PC-3 (cell line): ENCODE measurements around the gene KIR3DL2. TPM values are rescaled to one million over a fixed set of nuclear protein-coding genes. Genes with fewer than 3 reads are reported as not detected.
"Not testable (repeated sequence)": the region's sequence is repeated elsewhere in the genome, so short reads cannot be mapped to it uniquely, and the experiment has no call there.

Experiments used
- ATAC-seq: fragments of 200-7000 bp; cut with Tn5 transposase; 2 replicates; pipeline ENCODE4 v1.9.1; 2020; ENCODE audit warnings: mild to moderate bottlenecking, moderate library complexity
- Bru-seq: library from RNA; stranded (reverse); fragments of 400-500 nt; gene quantifications from one replicate; lab custom pipeline; 2021; lab: Mats Ljungman, UMichigan
- BruChase-seq, 2 experiments: library from RNA; stranded (reverse); fragments of 400-500 nt; gene quantifications; one replicate each; lab custom pipeline; 2021; lab: Mats Ljungman, UMichigan
- BruUV-seq: library from RNA; stranded (reverse); fragments of 400-500 nt; replicated peaks from 2 replicates; lab custom pipeline; 2021; lab: Mats Ljungman, UMichigan
- CTCF ChIA-PET: fragments of 300-600 bp; sonication (Branson Sonifier 250); formaldehyde crosslinking; loops from one replicate; lab custom pipeline; 2022; ENCODE audit warnings: antibody characterized with exemption; lab: Charles Lee
- POLR2A ChIA-PET: fragments of 300-600 bp; sonication (Branson Sonifier 250); formaldehyde crosslinking; loops from one replicate; lab custom pipeline; 2022; ENCODE audit warnings: antibody characterized with exemption; ENCODE audit not compliant: unreplicated experiment; lab: Charles Lee
- DNase-seq: peaks from one replicate; pipeline ENCODE4 v3.0.0-alpha.2; 2015
- H2AFZ ChIP-seq: fragments of 300-600 bp; sonication (generic); 2 replicates; pipeline ENCODE4 v1.6.0; 2016; ENCODE audit warnings: antibody characterized with exemption, low read length
- H3F3A ChIP-seq: fragments of 300-600 bp; sonication (generic); one replicate; pipeline ENCODE4 v1.6.0; 2017; ENCODE audit warnings: antibody characterized with exemption, low read length, control low read depth, mild to moderate bottlenecking; ENCODE audit not compliant: unreplicated experiment
- H3K27ac ChIP-seq: fragments of 300-600 bp; sonication (generic); 2 replicates; pipeline ENCODE4 v1.5.1; 2016; ENCODE audit warnings: mild to moderate bottlenecking, low read length
- H3K27me3 ChIP-seq: fragments of 300-600 bp; sonication (generic); 2 replicates; pipeline ENCODE4 v1.6.1; 2016; ENCODE audit warnings: low read length, mixed read lengths
- H3K36me3 ChIP-seq: fragments of 300-600 bp; sonication (generic); 2 replicates; pipeline ENCODE4 v1.6.1; 2016; ENCODE audit warnings: low read depth, mixed run types, low read length, mixed read lengths
- H3K4me1 ChIP-seq: fragments of 300-600 bp; sonication (generic); 2 replicates; pipeline ENCODE4 v1.5.1; 2016; ENCODE audit warnings: low read length; ENCODE audit not compliant: insufficient read depth
- H3K4me2 ChIP-seq: fragments of 300-600 bp; sonication (generic); 2 replicates; pipeline ENCODE4 v1.6.0; 2016; ENCODE audit warnings: low read length
- H3K4me3 ChIP-seq: fragments of 300-600 bp; sonication (generic); 2 replicates; pipeline ENCODE4 v1.5.1; 2016; ENCODE audit warnings: mild to moderate bottlenecking, low read length, mixed read lengths
- H3K79me2 ChIP-seq: fragments of 300-600 bp; sonication (generic); 2 replicates; pipeline ENCODE4 v1.6.1; 2017; ENCODE audit warnings: low read length, mixed read lengths
- H3K9ac ChIP-seq: fragments of 300-600 bp; sonication (generic); 2 replicates; pipeline ENCODE4 v1.6.0; 2016; ENCODE audit warnings: mild to moderate bottlenecking, low read length
- H3K9me2 ChIP-seq: fragments of 300-600 bp; sonication (generic); replicated peaks from 2 replicates; pipeline ENCODE4 v1.6.1; 2016; ENCODE audit warnings: mixed run types, low read length, mixed read lengths
- H3K9me3 ChIP-seq: fragments of 300-600 bp; sonication (generic); 2 replicates; pipeline ENCODE4 v1.6.1; 2016; ENCODE audit warnings: low read length, mixed read lengths
- H4K20me1 ChIP-seq: fragments of 300-600 bp; sonication (generic); 2 replicates; pipeline ENCODE4 v1.6.1; 2016; ENCODE audit warnings: low read length, mixed read lengths
- EZH2 ChIP-seq: fragments of 300-600 bp; sonication (generic); IDR thresholded peaks from one replicate; pipeline ENCODE4 v1.6.1; 2017; ENCODE audit warnings: antibody characterized with exemption, mild to moderate bottlenecking, low read length; ENCODE audit not compliant: unreplicated experiment
- EZH2phosphoT487 ChIP-seq: fragments of 300-600 bp; sonication (generic); IDR thresholded peaks from 2 replicates; pipeline ENCODE4 v1.6.1; 2018; ENCODE audit warnings: mild to moderate bottlenecking, antibody characterized with exemption, low read length, borderline replicate concordance
- intact Hi-C: fragments of 100-400 bp; cut with micrococcal nuclease; formaldehyde crosslinking; loops from 2 replicates; pipeline ENCODE4 v1.9.0; 2023
- long read RNA-seq: library from polyadenylated mRNA; unstranded; transcript quantifications from one replicate; pipeline ENCODE4 v2.0.0, GENCODE V29; 2021; ENCODE audit not compliant: unreplicated experiment
- total RNA-seq: library from RNA; depleted of rRNA; stranded (reverse); fragments of >200 nt; gene quantifications from 2 replicates; pipeline ENCODE4 v1.2.3, GENCODE V29; 2014; rRNA removed
- TF ChIP-seq, protein P1 (sequence below): fragments of 300-600 bp; sonication (generic); conservative IDR thresholded peaks from 2 replicates; pipeline ENCODE4 v1.5.1; 2017; ENCODE audit warnings: antibody characterized with exemption, low read depth, mild to moderate bottlenecking, low read length

The KIR3DL2 gene
- total RNA-seq, result not detected in 2 replicates
- Bru-seq, nascent RNA, result not detected
- BruChase-seq, experiment 1, labeled RNA remaining after a 6-hour chase, result not detected
- percentile 2 among the genes with signal in this experiment for BruChase-seq, experiment 2, labeled RNA remaining after a 2-hour chase
- long read RNA-seq, result 0 reads

- intact Hi-C loops, BruUV-seq, H3K4me3 ChIP-seq, H4K20me1 ChIP-seq, ATAC-seq, DNase-seq, H2AFZ ChIP-seq, H3K4me2 ChIP-seq, H3F3A ChIP-seq, POLR2A ChIA-PET, H3K9me3 ChIP-seq, H3K79me2 ChIP-seq, H3K36me3 ChIP-seq, H3K4me1 ChIP-seq, H3K9me2 ChIP-seq, H3K9ac ChIP-seq, CTCF ChIA-PET, H3K27ac ChIP-seq: not testable (repeated sequence)
- H3K27me3 ChIP-seq, result peaks cover 43% of the 10 kb centered on the region
Observed at GRCh38 chr19:54850061-54850640, at the start of gene KIR3DL2. Gene KIR3DL2, plus strand, starts transcription at chr19:54850443. Its CDS starts 33 bp downstream, at chr19:54850476.

DNA sequence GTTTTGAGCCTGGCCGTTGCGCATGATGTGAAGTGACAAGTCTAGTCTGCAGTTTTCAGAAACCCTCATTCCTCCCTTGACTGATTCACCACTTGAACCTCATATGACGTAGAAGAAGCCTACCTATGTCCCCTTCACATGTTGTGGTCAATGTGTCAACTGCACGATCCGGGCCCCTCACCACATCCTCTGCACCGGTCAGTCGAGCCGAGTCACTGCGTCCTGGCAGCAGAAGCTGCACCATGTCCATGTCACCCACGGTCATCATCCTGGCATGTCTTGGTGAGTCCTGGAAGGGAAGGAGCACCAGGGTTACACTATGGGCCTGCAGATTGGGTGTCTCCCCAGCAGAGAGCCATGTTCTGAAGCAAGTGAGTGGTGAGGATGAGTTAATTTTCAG, 46.8 kb upstream of the KIR3DL2 start, which contains the start of gene KIR2DL4:
TSS of gene KIR2DL4 (plus strand) at position 201 of the 400 bp plus-strand sequence. CDS start at position 243, 42 bp downstream.
- BruUV-seq, result no TSS peak
- no peak for ATAC-seq
- ChIA-PET CTCF (no interaction called here), POLR2A (no interaction called here)
- H3K27me3 ChIP-seq, result peaks cover 70% of the 10 kb centered on the region
- H3K36me3 ChIP-seq, result no peaks in the 10 kb centered on the region
- no peak within 1 kb of the TSS for H3K4me3 ChIP-seq
- no peak within 1 kb of the TSS for H3K27ac ChIP-seq
- H3K9me3 ChIP-seq, result peaks cover 5% of the 10 kb centered on the region; the same call in 1 of the 2 replicates
- no peak within 1 kb of the TSS for H3K4me2 ChIP-seq
- no peak for DNase-seq
- H3K79me2 ChIP-seq, result no peaks in the 10 kb centered on the region
- no peaks in the 10 kb centered on the region for H3K4me1 ChIP-seq
- no peaks in the 10 kb centered on the region for H4K20me1 ChIP-seq
- TF ChIP-seq, protein P1, sequence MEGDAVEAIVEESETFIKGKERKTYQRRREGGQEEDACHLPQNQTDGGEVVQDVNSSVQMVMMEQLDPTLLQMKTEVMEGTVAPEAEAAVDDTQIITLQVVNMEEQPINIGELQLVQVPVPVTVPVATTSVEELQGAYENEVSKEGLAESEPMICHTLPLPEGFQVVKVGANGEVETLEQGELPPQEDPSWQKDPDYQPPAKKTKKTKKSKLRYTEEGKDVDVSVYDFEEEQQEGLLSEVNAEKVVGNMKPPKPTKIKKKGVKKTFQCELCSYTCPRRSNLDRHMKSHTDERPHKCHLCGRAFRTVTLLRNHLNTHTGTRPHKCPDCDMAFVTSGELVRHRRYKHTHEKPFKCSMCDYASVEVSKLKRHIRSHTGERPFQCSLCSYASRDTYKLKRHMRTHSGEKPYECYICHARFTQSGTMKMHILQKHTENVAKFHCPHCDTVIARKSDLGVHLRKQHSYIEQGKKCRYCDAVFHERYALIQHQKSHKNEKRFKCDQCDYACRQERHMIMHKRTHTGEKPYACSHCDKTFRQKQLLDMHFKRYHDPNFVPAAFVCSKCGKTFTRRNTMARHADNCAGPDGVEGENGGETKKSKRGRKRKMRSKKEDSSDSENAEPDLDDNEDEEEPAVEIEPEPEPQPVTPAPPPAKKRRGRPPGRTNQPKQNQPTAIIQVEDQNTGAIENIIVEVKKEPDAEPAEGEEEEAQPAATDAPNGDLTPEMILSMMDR, result no peak
- TF ChIP-seq EZH2phosphoT487, result no peak
- no peak for TF ChIP-seq EZH2
- intact Hi-C loops, result no loop called here
- H2AFZ ChIP-seq, result no peak within 1 kb of the TSS
- no peak within 1 kb of the TSS for H3K9ac ChIP-seq
- no peaks in the 10 kb centered on the region for H3K9me2 ChIP-seq
- H3F3A ChIP-seq, result no peaks in the 10 kb centered on the region

DNA sequence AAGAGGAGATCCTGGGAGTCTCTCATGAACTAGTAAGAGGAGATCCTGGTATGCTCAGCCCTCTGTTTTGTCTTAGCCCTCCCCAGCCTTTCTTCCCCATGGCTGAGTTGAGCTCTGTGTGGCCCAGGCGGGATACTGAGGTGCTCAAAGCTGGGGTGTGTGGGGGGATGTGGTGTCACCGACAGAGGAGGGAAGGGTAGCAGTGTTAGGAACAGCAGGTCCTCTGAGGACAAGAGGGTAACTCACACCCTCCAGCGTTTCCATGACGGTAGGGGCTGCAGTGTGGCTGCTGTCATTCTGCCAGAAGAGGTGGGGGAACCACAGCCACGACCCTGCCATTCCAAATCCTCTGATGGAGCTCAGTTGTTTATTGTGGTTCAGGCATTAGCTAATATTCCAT, 46.1 kb upstream of the KIR3DL2 start:
- CTCF ChIA-PET, result no interaction called here

More for the DNA sequence above, 46.1 kb upstream of the KIR3DL2 start:
- POLR2A ChIA-PET, result no interaction called here
- Histone ChIP-seq H3K9me3 (peaks cover 5% of the 10 kb centered on the region; the same call in 1 of the 2 replicates), H3K4me2 (no peak overlapping the region), H3K4me1 (no peaks in the 10 kb centered on the region), H3K79me2 (no peaks in the 10 kb centered on the region), H3K9ac (no peak overlapping the region), H3K27me3 (peaks cover 70% of the 10 kb centered on the region), H3K4me3 (no peak overlapping the region), H3K9me2 (no peaks in the 10 kb centered on the region), H3K27ac (no peak overlapping the region), H4K20me1 (no peaks in the 10 kb centered on the region), H3K36me3 (no peaks in the 10 kb centered on the region), H2AFZ (no peak overlapping the region), H3F3A (no peaks in the 10 kb centered on the region)
- TF ChIP-seq EZH2, result no peak
- TF ChIP-seq EZH2phosphoT487, result no peak
- TF ChIP-seq, protein P1, result no peak
- no TSS peak for BruUV-seq
- no peak for DNase-seq
- ATAC-seq, result no peak
- intact Hi-C loops, result no loop called here
